Neural crest cell (in vitro differentiated cells): ENCODE measurements around the gene MRPS15. TPM values are rescaled to one million over a fixed set of nuclear protein-coding genes. Genes with fewer than 3 reads are reported as not detected.

Experiments used
- DNase-seq: peaks from one replicate; pipeline ENCODE4 v3.0.0; 2021; ENCODE audit warnings: low read depth, mixed read lengths, low spot score
- H3K27ac Mint-ChIP-seq: one replicate; pipeline ENCODE4 v1.8.0; 2021; ENCODE audit warnings: mild to moderate bottlenecking, mixed read lengths; ENCODE audit not compliant: unreplicated experiment
- H3K27me3 Mint-ChIP-seq: 2 replicates; pipeline ENCODE4 v1.8.0; 2021; ENCODE audit warnings: low read depth, mild to moderate bottlenecking, mixed read lengths
- H3K36me3 Mint-ChIP-seq: 2 replicates; pipeline ENCODE4 v1.8.0; 2021; ENCODE audit warnings: low read depth, mild to moderate bottlenecking, mixed read lengths
- H3K4me1 Mint-ChIP-seq: 2 replicates; pipeline ENCODE4 v1.8.0; 2021; ENCODE audit warnings: mixed read lengths
- H3K4me3 Mint-ChIP-seq: one replicate; pipeline ENCODE4 v1.8.0; 2021; ENCODE audit warnings: mild to moderate bottlenecking, mixed read lengths
- H3K9me3 Mint-ChIP-seq: 2 replicates; pipeline ENCODE4 v1.8.0; 2021; ENCODE audit warnings: mixed read lengths
- total RNA-seq: library from RNA; stranded (reverse); gene quantifications from 2 replicates; pipeline ENCODE4 v1.2.1, GENCODE V29; 2021
- TF ChIP-seq, protein P1 (sequence below): fragments of 200-600 bp; sonication (generic); conservative IDR thresholded peaks from 2 replicates; pipeline ENCODE4 v1.5.0; 2021; ENCODE audit warnings: antibody characterized with exemption, mild to moderate bottlenecking

Gene MRPS15
- total RNA-seq, 1 donor from 2014 or later, result 89.8 TPM

- TF ChIP-seq, protein P1, sequence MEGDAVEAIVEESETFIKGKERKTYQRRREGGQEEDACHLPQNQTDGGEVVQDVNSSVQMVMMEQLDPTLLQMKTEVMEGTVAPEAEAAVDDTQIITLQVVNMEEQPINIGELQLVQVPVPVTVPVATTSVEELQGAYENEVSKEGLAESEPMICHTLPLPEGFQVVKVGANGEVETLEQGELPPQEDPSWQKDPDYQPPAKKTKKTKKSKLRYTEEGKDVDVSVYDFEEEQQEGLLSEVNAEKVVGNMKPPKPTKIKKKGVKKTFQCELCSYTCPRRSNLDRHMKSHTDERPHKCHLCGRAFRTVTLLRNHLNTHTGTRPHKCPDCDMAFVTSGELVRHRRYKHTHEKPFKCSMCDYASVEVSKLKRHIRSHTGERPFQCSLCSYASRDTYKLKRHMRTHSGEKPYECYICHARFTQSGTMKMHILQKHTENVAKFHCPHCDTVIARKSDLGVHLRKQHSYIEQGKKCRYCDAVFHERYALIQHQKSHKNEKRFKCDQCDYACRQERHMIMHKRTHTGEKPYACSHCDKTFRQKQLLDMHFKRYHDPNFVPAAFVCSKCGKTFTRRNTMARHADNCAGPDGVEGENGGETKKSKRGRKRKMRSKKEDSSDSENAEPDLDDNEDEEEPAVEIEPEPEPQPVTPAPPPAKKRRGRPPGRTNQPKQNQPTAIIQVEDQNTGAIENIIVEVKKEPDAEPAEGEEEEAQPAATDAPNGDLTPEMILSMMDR, result no peak
- DNase-seq, result no peak
- Mint-ChIP-seq H3K4me3 (peak overlapping the region; percentile 44), H3K4me1 (peaks cover 32% of the 10 kb centered on the region), H3K27ac (no peak overlapping the region), H3K27me3 (peaks cover 3% of the 10 kb centered on the region), H3K9me3 (no peaks in the 10 kb centered on the region), H3K36me3 (peaks cover 3% of the 10 kb centered on the region)
These were observed 11.1 kb downstream of the MRPS15 start for GRCh38 chr1:36453051-36453450.

GRCh38 chr1:36450919-36451305, 13.3 kb downstream of the MRPS15 start:
- Mint-ChIP-seq H3K27ac (peak overlapping the region; percentile 91), H3K36me3 (no peaks in the 10 kb centered on the region), H3K4me1 (peaks cover 42% of the 10 kb centered on the region), H3K9me3 (no peaks in the 10 kb centered on the region), H3K27me3 (peaks cover 3% of the 10 kb centered on the region), H3K4me3 (peak overlapping the region; percentile 95)
- TF ChIP-seq, protein P1, result no peak
- no peak for DNase-seq

- peak within 1 kb of the TSS; percentile 96 for H3K27ac Mint-ChIP-seq
- TF ChIP-seq, protein P1, result no peak
- no peaks in the 10 kb centered on the region for H3K36me3 Mint-ChIP-seq
- peak; percentile 89 for DNase-seq
- H3K27me3 Mint-ChIP-seq, result peaks cover 3% of the 10 kb centered on the region
- H3K4me3 Mint-ChIP-seq, result peak within 1 kb of the TSS; percentile 95
- no peaks in the 10 kb centered on the region for H3K9me3 Mint-ChIP-seq
- H3K4me1 Mint-ChIP-seq, result peaks cover 42% of the 10 kb centered on the region
These were observed 13.8 kb downstream of the MRPS15 start, which contains the start of gene OSCP1 for GRCh38 chr1:36450270-36450918. Gene OSCP1 (minus strand): TSS chr1:36450451. CDS start chr1:36450369, 82 bp downstream.

DNA sequence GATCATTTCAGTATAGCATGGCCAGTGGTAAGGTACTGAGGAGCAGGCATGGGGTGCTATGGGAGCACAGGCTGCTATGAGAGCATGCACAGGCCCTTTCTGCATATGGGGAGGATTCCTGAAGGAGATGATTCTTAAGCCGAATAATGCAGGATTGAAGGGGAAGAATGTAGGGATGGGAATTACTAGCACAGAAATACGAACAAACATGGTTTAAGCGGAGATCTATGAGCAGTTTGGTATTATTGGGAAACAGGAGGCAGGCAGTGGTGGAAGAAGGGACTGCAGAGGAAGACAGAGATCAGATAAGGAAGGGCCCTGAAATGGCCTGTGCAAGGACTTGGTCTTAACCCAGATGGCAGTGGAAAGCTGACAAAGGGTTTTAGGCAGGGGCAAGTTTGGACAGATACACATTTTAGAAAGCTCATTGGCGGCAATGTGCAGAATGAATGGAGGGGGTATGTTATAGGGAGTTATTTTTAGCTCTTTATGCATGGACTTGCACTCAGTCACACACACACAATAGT, 15.6 kb downstream of the MRPS15 start:
- H3K27ac Mint-ChIP-seq, result peak overlapping the region; percentile 3
- H3K27me3 Mint-ChIP-seq, result peaks cover 3% of the 10 kb centered on the region
- TF ChIP-seq, protein P1, result no peak
- no peaks in the 10 kb centered on the region for H3K9me3 Mint-ChIP-seq
- DNase-seq, result no peak
- H3K4me3 Mint-ChIP-seq, result peak overlapping the region; percentile 95
- H3K4me1 Mint-ChIP-seq, result peaks cover 52% of the 10 kb centered on the region
- no peaks in the 10 kb centered on the region for H3K36me3 Mint-ChIP-seq

- Mint-ChIP-seq H3K27ac (no peak overlapping the region), H3K4me1 (peaks cover 50% of the 10 kb centered on the region)
These were observed 16.7 kb downstream of the MRPS15 start for GRCh38 chr1:36447450-36447849.

More at GRCh38 chr1:36447450-36447849, 16.7 kb downstream of the MRPS15 start:
- DNase-seq, result no peak
- Mint-ChIP-seq H3K36me3 (no peaks in the 10 kb centered on the region), H3K27me3 (peaks cover 3% of the 10 kb centered on the region), H3K4me3 (peak overlapping the region; percentile 60), H3K9me3 (no peaks in the 10 kb centered on the region)
- TF ChIP-seq, protein P1, result no peak
